Glutamatergic neuron (in vitro differentiated cells): ENCODE measurements around the gene AMH. TPM values are rescaled to one million over a fixed set of nuclear protein-coding genes. Genes with fewer than 3 reads are reported as not detected.
A peak's percentile ranks its signal among the peaks of the same experiment; 100 is the strongest.

ENCODE experiments used
- DNase-seq: peaks from one replicate; pipeline ENCODE4 v3.0.0; 2022
- H3K27ac Mint-ChIP-seq: one replicate; pipeline ENCODE4 v1.8.0; 2020; ENCODE audit warnings: mild to moderate bottlenecking, mixed read lengths, inconsistent platforms; ENCODE audit not compliant: unreplicated experiment
- H3K27me3 Mint-ChIP-seq: one replicate; pipeline ENCODE4 v1.8.0; 2020; ENCODE audit warnings: mild to moderate bottlenecking, moderate library complexity, mixed read lengths, inconsistent platforms; ENCODE audit not compliant: unreplicated experiment
- H3K36me3 Mint-ChIP-seq: one replicate; pipeline ENCODE4 v1.8.0; 2020; ENCODE audit warnings: mild to moderate bottlenecking, mixed read lengths, inconsistent platforms; ENCODE audit not compliant: unreplicated experiment
- H3K4me1 Mint-ChIP-seq: one replicate; pipeline ENCODE4 v1.8.0; 2020; ENCODE audit warnings: mild to moderate bottlenecking, low read depth, mixed read lengths, inconsistent platforms; ENCODE audit not compliant: unreplicated experiment
- H3K4me3 Mint-ChIP-seq: one replicate; pipeline ENCODE4 v1.8.0; 2020; ENCODE audit warnings: mild to moderate bottlenecking, mixed read lengths, inconsistent platforms; ENCODE audit not compliant: unreplicated experiment
- H3K9me3 Mint-ChIP-seq: one replicate; pipeline ENCODE4 v1.8.0; 2020; ENCODE audit warnings: mild to moderate bottlenecking, moderate library complexity, mixed read lengths, inconsistent platforms; ENCODE audit not compliant: unreplicated experiment
- CTCF ChIP-seq: fragments of 200-600 bp; sonication (generic); IDR thresholded peaks from one replicate; pipeline ENCODE4 v1.5.0; 2021; ENCODE audit not compliant: partially characterized antibody, unreplicated experiment
- microRNA-seq: library from miRNA; unstranded; fragments of <30 nt; microRNA quantifications from one replicate; pipeline ENCODE4, GENCODE V29; 2020; ENCODE audit not compliant: unreplicated experiment
- total RNA-seq: library from RNA; stranded (reverse); fragmentation: NEBNext Ultra II Directional; extraction: Animal tissue kit (Norgen Biotek cat#: 25700); gene quantifications from one replicate; pipeline ENCODE4 v1.2.1, GENCODE V29; 2021; ENCODE audit not compliant: unreplicated experiment

Gene AMH
- total RNA-seq, 1 donor from 2014 or later, result 11.0 TPM

GRCh38 chr19:2296141-2296540, 47.0 kb downstream of the AMH start:
- no peaks in the 10 kb centered on the region for H3K36me3 Mint-ChIP-seq
- no peak overlapping the region for H3K4me3 Mint-ChIP-seq
- no peak for TF ChIP-seq CTCF
- peaks cover 5% of the 10 kb centered on the region for H3K27me3 Mint-ChIP-seq
- no peak for DNase-seq
- no peak overlapping the region for H3K27ac Mint-ChIP-seq
- H3K9me3 Mint-ChIP-seq, result peaks cover 2% of the 10 kb centered on the region
- H3K4me1 Mint-ChIP-seq, result peaks cover 6% of the 10 kb centered on the region

GRCh38 chr19:2300533-2300932, 51.4 kb downstream of the AMH start:
- no peak overlapping the region for H3K4me3 Mint-ChIP-seq
- TF ChIP-seq CTCF, result no peak
- no peak for DNase-seq
- H3K27me3 Mint-ChIP-seq, result peaks cover 9% of the 10 kb centered on the region
- no peaks in the 10 kb centered on the region for H3K36me3 Mint-ChIP-seq
- H3K4me1 Mint-ChIP-seq, result peaks cover 3% of the 10 kb centered on the region
- no peak overlapping the region for H3K27ac Mint-ChIP-seq
- H3K9me3 Mint-ChIP-seq, result peaks cover 2% of the 10 kb centered on the region

Small RNAs within 50 kb of the gene (microRNA-seq; reads per million reads assigned to microRNA genes)
- gene MIR1227 (144 reads per million, percentile 77 among the genes with 10 or more reads in this experiment), gene MIR4321 (not detected)

Other genes with a start within 250 kb of the AMH start
- 70.4 TPM for gene BTBD2, start 233.6 kb upstream of the AMH start, total RNA-seq
- gene MKNK2, start 198.1 kb upstream of the AMH start, total RNA-seq, result 149 TPM
- gene MOB3A, start 153.0 kb upstream of the AMH start, total RNA-seq, result 66.0 TPM
- 10.6 TPM for gene IZUMO4, start 152.4 kb upstream of the AMH start, total RNA-seq
- 133 TPM for gene AP3D1, start 97.8 kb upstream of the AMH start, total RNA-seq
- 71.4 TPM for gene DOT1L, start 85.4 kb upstream of the AMH start, total RNA-seq
- 164 TPM for gene PLEKHJ1, start 13.0 kb upstream of the AMH start, total RNA-seq
- gene SF3A2, start 12.5 kb upstream of the AMH start, total RNA-seq, result 101 TPM
- gene JSRP1, start 7.1 kb downstream of the AMH start, total RNA-seq, result not detected
- not detected for gene PEAK3, start 32.9 kb downstream of the AMH start, total RNA-seq
- gene LINGO3, start 58.8 kb downstream of the AMH start, total RNA-seq, result 0.25 TPM
- gene LSM7, start 79.3 kb downstream of the AMH start, total RNA-seq, result 105 TPM
- 166 TPM for gene SPPL2B, start 79.4 kb downstream of the AMH start, total RNA-seq
- gene TMPRSS9, start 110.9 kb downstream of the AMH start, total RNA-seq, result 0.29 TPM
- gene TIMM13, start 178.3 kb downstream of the AMH start, total RNA-seq, result 91.5 TPM
- gene LMNB2, start 207.6 kb downstream of the AMH start, total RNA-seq, result 45.8 TPM
- gene GADD45B, start 226.8 kb downstream of the AMH start, total RNA-seq, result 3.8 TPM